LoVo (cell line): ENCODE measurements around the gene C17orf114.
A peak's percentile ranks its signal among the peaks of the same experiment; 100 is the strongest.
"Not testable (repeated sequence)": the region's sequence is repeated elsewhere in the genome, so short reads cannot be mapped to it uniquely, and the experiment has no call there.

ENCODE experiments used
- DNase-seq: peaks from one replicate; pipeline ENCODE4 v3.0.0-alpha.2; 2016; ENCODE audit warnings: low spot score

The C17orf114 gene

DNA sequence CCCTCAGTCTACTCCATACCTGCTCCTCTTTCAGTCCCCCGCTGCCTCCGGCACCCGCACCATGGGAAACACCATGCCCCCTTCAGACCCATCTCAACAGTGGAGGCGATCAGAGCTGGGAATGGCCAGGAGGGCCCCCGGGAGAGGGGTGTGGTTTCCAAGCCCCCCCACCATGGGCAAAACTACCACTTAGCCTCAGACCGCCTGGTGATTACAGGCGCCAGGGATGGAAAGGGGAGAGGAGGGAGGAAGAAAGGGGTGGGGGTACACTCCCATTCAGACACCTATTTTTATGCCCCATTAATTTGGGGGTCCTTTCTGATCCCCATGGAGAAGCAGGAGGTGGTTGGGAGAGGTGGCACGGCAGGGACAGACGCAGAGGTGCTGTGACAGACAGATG, at the start of gene C17orf114:
TSS of gene C17orf114 (minus strand) at position 101 of the 400 bp plus-strand sequence.
- DNase-seq: no peak

DNA sequence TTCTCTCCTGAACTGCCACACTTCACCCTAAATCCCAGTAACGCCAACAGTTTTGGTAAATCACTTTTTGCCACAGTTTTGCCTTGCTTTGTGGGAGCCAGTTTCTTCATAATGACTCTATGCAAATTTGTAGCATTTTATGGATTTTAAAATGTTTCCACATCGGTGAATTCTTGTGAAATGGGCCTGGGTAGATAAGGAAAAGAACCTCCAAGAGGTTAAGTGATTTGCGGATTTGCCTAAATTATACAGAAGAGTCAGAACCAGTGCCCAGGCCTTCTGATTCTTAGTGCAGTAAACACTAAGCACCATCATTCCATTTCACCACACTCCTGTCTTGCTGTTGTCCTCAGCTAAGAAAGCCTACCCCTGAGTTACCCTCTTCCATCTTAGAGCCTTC, 49.0 kb upstream of the C17orf114 start:
- DNase-seq: no peak

DNA sequence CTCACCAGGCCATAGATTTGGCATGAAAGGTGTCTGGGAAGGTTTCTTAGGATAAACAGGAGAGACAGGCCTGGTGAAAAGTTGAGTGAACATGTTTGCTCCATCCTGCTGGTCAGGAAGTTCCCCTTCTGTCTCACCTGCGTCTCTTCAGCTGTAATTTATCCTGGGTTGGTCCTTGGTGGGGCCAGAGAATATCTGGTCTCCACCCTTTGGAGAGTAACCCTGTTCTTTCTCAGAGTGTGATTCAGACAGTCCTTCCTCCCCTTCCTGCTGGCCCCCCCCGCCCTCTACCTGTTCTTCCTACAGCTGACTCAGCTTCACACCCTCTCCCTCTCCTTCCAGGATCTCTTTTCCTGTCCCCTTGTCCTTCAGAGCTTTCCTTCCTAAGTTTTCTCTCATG, 48.1 kb upstream of the C17orf114 start:
- peak; percentile 39 for DNase-seq

DNA sequence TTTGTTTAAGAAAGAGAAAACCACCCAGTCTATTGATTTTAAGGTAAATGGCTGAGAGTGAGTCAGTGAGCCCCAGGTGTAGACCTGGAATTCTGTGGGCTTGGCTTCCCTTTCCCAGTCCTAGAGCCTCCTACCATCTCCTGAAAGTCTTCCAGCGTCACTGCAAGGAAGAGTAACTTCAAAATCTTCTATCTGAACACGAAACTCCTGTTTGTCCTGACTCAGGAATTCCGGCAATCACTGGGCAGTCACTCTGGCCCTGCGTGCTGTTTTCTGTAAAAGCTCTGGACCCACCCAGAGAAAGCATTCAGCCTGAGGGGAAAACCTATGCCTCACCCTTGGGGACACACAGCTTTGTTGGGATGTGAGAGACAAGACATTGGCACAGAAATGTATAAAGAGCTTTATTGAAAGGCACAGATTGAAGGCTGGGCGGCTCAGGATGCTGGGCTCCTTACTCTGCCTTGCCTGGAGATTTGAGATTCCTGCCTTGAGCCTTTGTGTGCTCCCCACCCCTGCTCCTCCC, 46.9 kb upstream of the C17orf114 start:
- DNase-seq: peak; percentile 74

DNA sequence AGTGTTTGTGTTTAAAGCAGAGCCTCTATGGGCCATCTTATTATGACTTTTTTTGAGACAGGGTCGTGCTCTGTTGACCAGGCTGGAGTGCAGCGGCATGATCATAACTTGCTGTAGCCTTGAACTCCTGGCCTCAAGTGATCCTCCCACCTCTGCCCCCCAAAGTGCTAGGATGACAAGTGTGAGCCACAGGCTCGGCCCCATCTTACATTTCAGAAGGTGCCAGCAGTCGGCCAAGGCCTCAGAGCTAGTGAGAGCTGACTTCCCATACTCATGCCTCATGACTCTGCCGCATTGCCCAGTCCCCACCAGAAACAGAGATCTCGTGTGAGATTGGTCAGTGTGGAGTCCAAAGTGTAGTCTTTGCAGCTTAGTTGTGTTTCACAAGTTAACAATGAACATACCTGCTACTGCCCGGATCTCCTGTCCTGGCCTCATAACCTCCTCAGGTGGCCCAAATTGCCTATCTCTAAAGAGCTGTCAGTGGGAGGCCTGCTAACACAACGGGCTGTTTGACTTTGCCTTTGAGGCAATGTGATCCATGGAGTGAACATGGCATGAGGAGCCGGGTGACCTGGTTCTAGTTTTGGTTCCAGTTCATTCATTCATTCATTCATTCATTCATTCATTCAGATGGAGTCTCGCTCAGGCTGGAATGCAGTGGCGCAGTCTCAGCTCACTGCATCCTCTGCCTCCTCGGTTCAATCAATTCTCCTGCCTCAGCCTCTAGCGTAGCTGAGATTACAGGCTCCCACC, 44.7 kb upstream of the C17orf114 start:
- DNase-seq: no peak

DNA sequence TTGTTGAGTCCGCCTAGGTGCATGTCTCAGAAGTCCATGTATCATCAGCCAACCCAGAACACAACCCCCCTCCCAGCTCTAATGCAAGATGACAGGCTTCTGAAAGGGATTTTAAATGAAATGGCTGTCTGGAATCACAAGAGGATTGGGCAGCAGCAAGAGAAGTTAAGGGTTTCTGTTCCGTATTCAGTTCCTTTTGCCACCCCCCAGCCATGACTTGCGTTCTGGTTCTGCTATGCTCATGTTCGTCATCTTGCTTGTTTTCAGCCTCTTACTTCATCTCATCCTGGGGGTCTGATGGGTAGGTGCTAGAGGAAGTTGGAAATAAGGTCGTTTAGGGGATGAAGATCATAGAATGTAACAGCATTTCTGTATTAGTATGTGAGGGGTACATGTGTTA, 43.0 kb upstream of the C17orf114 start:
- no peak for DNase-seq

DNA sequence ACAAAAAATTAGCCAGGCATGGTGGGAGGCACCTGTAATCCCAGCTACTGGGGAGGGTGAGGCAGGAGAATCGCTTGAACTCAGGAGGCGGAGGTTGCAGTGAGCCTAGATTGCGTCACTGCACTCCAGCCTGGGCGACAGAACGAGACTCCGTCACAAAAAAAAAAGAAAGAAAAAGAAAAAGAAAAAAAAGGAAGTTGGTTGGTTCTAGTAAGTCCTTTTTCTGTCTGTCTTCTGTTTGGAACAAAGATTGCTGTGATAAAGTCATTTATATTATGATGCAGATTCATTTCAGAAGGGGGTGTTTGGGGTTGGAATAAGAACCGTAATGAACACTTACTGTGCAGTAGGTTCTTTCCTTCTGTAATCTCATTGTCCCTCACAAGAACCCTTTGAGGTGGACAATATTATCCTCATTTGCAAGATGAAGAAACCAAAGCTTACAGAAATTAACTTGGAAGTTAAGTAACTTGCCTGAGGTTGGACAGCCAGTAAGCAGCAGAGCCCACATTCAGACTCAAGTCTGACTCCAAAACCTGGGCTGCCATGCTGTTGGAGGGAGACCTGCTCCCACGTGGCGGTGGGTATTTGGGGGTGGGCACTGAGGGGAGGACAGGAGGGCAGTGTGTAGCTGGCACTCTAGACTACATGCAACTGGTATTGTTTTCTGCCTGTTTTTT, 41.3 kb upstream of the C17orf114 start:
- DNase-seq: no peak

DNA sequence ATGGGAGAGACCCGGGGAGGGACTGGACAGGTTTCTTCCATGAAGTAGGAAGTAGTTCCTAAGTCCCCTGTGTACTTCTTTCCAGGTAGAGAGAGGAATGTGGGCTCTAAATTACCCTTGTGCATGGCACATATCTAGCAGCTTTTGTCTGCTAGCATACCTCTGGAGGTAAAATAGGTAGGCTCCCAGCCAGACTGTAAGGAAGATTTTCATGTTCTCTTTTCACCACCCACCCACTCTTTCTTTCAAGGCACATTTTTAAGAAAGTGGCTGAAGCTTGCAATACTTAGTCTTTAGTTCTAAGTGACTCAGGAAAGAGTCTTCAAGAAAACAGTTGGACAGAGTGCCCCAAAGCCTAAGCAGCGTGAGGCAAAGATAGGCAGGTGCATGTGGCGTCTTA, 40.2 kb upstream of the C17orf114 start:
- no peak for DNase-seq

DNA sequence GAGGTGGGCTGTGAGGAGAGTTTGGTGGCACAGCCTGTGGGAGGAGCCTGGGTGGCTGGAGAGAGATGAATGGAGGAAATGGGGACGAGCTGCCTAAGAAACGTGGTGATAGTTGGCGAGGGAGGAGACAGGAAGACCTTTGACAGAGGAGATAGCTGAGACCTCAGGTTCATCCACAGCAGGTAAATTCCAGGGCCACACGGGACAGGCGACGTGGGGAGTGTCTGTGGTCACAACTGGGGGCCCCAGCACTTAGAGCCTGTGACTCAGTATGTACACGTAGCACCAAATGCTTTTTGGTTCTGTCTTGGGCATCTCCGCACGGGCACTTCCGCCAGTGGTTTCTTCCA, 38.7 kb upstream of the C17orf114 start:
- no peak for DNase-seq

DNA sequence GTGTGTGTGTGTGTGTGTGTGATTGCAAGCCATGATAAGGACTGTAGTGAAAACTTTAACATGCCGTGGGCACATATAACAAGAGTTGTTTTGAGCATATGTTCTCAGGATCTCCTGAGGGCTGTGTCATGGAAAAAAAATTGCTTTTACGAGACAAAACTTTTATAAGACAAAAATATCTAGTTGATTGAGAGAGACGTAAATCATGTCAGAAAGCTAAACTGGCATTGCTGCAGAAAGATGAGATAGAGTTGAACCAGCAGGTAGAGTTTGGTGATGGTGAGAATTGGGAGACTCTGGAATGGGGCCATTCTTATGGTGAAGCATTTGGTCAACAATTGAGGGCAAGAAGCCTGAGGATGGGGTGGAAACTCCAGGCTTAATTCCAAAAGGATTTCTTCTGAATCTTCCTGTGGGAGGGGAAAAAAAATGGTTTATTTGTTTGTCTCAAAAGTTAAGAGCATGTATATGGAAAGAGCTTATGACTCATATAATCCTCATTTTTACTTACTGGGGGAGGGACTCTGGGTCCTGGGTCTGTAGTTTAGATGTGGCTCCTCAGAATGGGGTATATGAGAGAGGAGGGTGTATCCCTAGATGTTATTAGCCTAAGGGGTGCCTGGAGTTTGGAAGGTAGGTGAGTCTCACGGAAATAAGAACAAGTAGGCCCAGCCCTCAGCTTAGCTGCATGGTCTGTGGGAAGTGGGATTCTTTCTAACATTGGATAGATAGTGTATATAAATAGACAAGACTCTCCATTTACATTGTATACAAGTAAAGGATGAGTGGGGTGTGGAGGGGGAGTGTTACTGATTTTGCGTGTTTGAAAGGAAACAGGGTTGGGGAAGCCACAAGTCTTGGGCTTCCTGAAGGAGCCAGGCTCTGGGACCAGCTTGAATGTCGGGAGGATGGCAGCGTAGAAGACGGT, 38.1 kb upstream of the C17orf114 start:
- DNase-seq: no peak

DNA sequence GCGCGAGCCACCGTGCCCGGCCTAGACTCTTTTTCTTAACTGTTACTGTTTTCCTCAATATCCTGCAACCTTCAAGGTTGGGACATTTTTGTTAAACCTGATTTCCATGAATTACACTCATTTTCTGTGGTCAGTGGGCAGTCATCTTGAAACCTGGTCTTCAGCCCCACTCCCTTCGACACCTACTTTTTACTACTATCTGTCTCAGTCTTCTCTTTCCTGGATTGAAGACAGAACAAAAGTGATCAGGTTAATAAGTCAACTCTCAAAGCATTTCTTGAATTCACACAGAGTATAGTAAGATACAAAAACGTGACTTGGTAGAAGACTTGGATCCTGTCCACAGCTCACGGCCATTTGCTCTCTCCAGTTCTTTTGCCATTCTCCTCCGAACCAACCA, 37.1 kb upstream of the C17orf114 start:
- DNase-seq: no peak

DNA sequence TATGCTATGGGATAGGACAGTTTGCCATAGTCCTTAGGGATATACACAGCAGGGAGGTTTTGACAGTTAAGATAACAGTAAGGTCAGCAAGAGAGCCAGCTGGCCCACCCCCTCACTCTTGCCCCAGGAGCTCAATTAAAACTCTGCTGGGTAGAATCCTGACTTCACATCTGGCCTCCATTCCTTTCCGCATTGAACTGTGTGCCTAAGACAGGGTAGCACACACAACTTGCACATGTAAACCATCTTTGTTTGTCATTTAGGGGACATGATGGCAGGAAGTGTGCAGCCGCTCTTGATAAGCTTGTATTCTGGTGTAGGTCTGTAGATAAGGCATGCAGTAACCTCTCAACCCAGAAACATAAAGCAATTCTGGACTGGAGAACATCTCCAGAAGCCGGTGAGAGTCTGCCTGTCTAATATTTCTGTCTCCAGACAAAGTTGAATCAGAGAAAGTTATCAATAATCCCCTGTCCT, 36.2 kb upstream of the C17orf114 start:
- DNase-seq: no peak

DNA sequence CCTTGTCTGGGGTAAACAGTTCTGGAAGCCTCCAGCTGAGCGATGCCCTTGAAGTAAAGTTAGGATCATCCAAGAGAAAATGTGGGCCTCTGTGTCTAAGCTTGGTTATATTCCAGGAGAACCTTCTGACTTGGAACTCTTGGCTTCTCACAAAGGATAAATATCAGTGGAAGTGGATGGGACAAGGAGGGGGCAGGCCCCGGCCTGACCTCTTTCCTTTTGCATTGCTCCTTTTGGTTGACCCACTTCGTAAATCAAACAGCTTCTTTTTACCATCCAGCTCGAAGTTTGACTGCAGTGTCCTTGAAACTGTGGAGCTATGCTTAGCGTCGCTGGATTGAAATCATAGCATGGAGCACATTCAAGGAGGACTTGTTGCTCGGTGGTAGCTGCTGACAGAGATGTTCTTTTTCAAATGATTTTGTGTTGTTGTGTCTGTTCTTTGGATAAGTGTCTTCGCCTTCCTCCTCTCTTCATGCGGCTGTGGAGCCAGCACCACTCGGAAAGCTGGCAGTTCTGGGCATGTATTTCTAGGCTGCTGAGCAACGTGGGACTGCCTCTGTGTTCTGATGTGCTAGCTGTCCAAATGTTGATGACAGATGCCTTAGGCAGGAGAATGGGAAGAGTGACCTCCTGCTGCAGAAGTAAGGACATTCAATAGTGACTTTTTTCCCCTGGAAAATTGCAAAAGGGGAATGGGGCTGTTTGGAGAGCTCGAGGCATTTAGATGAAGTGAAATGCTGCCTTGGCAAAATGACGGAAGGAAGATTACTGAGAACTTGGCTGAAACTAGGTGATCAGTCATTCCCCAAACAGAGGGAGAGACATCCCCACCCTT, 35.6 kb upstream of the C17orf114 start:
- DNase-seq: no peak

DNA sequence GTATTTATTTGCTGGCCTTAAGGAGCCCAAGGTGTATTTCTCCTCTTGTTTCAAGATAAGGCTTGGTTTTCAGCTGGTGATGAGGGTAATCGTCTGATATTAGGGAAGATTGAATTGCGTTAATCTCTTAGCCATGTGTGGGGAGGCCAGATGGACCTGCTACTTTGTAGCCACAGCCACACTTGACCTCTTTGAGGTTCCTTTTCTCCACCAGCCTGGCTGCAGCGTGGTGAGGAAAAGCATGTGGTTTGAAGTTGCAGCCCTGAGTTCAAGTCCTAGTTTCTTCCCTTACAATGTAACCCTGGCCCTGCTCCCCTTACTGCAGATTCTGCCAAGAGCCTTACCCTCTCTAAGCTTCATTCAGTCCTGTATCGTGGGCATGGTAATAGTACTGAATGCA, 34.1 kb upstream of the C17orf114 start:
- DNase-seq: no peak

DNA sequence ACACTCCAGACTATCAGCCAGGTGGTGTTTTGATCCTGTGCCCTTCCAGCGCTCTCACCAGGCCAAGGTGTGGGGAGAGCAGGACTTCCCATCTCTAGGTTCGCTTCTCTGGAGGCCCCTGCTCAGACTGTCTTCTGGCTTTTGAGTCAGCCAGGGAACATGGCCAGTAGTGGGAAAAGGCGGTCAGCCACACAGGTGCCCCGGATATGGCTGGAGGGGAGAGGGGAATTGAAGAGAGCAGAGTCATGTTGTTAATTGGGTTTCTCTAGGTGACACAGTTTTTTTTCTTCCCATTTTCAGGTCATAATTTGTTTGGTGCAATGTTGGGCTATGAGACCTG, 32.5 kb upstream of the C17orf114 start:
- no peak for DNase-seq

DNA sequence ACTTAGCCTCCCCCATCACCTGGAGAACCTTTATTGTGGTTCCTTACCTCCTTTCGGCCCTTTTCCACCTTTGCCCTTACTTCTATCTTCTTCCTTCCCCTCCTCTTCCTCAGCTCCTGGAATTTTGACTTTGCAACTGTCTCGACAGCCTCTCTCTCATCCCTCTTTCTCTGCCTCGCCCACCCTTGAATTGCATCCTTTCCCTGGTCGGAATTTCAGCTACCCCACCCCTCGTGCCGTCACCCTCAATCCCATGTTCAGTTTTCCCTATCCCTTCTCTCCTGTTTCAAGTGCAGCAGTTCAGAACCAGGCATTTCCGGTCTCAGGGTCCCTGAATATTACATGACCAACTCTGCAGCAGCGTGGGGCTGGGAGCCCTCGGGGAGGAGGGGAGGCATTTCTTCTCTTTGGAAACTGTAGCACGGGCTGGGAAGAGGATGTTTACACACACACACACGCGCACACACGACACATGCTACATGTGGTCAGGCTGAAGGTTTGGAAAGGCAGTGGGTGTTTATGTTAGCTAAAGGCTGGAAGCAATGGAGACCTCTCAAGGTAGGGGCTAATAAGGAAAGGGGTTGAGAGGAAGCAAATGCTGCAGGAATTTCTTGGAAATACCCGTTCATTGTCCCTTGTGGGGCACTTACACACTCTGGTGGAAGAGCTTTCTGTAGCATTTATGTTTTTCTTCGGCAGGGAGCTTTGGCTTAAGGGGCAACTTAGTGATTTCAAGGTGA, 32.0 kb upstream of the C17orf114 start:
- DNase-seq: no peak

DNA sequence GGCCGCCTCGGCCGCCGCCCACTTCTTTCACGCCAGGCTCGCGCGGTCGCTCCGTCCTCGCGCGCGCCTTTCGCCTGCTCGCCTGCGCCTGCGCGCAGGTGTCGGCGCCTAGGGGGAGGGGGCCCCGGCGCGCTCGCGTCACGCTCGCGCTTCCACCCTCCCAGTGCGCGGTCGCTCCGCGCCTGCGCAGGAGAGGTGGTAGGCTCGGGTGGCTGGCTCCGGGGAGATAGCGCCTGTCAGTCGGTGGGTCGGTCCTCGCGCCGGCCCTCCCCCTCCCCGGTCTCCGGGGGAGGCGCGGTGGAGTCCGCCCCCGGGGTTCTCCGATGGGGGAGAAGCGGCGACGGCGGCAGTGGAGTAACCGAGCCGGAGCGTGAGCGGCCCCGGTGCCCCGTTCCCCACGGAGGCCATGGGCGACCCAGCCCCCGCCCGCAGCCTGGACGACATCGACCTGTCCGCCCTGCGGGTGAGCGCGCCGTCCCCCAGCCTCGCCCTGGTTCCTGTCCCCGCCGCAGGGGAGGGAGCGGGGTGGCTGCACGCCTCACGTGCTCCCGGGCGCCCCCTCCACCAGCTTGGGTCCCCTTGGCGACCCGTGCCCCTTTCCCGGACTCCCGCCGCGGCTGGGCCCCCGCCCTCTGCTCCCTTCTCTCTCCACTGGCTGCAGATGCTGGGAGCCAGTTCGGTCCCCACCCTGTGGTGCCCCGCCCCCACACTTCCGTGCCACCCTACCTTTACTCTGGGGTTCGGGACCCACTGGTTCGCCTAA, 31.2 kb upstream of the C17orf114 start, which contains the start of gene MINK1:
TSS of gene MINK1 (plus strand) at position 163 of the 763 bp plus-strand sequence. CDS start at position 407, 244 bp downstream.
- DNase-seq: peak; percentile 96

DNA sequence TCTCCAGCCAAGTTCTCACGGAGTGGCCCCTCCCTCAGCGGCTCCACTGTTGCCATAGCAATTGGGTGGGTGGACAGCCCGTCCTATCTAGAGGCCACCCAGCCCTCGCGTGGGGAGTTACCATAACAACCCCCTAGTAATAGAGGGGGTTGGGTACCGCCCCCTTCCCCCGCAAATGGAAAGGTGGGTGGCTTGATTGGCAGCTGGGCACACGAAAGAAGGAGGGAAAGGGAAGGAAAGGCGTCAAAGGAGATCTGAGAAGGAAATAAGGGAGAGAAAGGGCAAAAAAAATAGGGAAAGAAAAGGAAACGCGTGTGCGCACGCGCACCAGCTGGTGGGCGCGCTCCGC, 30.7 kb upstream of the C17orf114 start:
- DNase-seq: not testable (repeated sequence)

DNA sequence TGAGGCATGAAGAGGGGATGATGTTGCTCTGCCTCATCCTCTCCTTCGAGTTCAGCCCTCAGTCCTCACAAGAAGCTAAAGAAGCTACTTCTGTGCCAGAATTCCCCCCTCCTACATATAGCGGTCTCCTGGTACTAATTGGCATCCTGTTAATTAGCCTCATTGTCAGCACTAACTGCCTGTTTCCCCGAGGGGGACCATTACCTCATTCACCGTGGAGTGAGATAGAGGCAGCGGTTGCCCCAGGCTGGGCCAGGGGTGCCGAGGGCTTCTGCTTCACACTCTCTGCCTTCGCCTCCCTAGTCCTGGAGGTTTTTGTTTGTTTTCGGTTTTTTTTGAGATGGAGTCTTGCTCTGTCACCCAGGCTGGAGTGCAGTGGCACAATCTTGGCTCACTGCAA, 25.3 kb upstream of the C17orf114 start:
- no peak for DNase-seq
